Stimulated activated CD4-positive, alpha-beta T cell treated with anti-CD3 and anti-CD28 coated beads, Interleukin-12 subunit alpha, Interleukin-12 subunit beta, amount 100 ng/mL, for 4 hours (primary cell): ENCODE data around the gene NRP1.
"Not testable (repeated sequence)": the region's sequence is repeated elsewhere in the genome, so short reads cannot be mapped to it uniquely, and the experiment has no call there.

Source experiments
- DNase-seq: peaks from one replicate; pipeline ENCODE4 v3.0.0-alpha.2; 2020

NRP1 gene

DNA sequence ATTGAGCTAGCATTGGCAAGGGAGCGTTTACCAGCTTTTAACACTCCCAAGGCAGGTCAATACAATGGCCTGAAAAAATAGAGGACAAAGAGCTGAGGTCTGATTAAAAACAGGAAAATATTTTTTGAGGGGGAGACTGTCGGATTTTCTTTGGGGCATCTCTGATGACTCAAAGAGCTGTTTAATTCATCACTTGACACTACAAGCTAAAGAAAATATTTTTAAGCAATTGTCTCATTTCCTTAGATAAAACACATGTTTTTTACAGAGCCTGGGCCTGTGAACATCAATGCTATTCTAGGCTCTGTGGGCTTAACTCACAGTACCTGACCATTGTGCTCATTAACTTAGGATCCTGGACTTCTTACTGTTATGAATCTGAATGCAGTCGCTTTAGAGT, 100.8 kb downstream of the NRP1 start:
- DNase-seq = no peak

DNA sequence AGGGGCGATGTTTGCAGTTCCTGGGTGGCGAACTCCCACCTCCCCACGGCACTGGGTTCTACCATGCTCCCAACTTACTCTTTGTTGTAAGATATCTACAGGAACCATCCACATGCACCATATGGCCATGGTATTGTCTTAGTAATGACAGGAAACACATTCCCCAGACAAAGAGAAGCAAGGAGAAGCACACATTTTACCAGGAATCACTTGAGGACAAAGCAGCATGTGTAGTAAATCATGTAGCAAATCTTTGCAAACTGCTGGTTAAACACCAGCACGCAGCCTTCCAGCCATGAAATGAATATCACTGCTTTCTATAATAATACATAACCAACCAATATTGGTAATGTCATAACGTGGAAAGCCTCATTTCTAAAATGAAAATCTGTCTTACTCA, 101.2 kb downstream of the NRP1 start:
- no peak for DNase-seq

DNA sequence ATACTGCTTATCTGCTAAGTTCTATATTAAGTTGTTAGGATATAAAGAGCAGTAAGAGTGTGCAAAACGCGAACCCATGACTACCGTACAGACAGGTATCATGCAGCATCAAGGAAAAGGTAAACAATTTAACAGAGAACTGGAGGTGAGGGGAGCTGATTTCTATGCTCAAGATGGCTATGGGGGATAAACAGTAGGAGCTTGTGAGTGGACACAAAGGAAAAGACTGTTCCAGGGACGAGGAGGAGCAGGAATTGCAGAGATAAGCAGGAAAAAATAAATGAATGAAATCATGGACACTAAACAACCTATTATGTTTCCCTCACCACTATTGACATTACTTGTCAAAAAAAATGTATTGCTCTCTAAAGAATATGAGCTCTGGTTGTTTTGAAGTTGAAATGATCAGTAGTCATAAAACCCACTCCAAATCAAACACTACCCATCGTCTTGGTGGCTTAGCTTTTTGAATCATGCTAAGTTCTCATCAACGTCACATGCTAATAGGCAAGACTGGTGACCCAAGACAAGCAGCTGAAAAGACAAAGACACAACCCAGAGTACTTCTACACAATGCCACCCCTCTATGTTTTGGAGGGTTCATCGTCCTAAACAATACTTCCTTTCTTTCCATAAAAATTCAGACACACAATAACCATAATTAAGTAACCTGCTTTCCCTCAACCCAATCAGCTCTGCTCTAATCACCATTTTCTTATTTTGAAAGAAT, 102.7 kb downstream of the NRP1 start:
- DNase-seq = no peak

DNA sequence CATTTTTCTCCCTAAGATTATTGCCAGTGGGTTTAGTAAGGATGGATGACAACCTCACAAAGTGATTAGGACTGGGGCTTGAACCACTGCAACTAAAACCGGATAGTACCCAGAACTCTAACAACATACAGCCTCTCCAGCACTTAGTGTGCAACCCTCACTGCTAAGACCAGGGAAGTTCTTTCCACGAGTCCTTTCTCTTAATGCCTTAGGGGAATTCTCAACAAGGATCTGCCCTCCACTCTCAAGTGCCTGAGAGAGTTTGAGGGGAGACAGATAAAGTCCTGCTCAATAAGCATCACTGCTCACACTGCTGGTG, 104.6 kb downstream of the NRP1 start:
- no peak for DNase-seq

DNA sequence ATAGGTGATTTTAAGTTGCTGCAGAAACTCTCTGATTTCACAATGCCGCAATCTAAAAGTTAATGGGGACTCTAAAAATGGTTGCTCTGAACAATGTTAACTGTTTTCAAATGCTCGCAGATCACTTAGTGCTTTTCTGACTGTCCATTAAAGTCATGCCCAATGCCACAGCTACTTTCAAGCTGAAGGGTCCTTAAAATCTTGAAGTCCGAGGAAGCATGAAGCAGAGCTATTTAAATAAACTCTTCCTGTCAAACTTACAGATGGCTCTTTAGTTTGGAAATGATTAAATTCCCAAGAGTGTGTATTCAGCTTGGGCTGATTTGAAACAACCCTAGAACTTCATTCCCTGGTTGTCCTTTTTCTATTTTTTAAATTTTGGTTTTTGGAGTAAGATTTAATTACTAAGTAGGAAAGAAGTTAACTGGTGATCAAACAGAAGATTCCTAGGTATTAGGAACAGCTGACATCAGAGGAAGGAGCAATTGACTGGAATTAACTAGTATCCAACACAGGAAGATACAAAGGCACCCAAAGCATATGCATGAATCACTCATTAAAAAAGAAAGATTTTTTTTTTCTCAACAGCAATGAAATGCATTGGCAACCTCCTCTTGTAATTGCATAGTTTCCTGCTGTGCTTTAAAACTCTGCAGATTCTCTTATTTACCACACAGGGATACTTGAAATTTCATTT, 105.1 kb downstream of the NRP1 start:
- DNase-seq = no peak

DNA sequence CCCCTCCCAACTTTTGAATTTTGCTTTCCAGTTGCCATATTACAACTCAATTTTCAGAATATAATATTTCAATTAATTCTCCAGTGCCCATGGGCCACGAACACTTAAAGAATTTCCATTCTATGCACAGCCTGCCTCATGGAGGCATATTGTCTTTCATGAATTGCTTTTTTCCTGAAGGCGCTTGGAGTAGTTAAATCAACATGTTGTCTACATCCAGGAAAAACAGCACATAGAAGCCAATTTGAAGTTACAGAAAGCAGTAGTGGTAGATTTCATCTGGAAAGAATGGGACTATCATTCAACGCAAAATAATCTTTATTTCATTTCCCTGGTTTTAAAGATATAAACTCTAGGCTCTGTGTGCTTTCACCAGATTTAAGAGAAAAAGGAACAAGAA, 106.0 kb downstream of the NRP1 start:
- DNase-seq = no peak

DNA sequence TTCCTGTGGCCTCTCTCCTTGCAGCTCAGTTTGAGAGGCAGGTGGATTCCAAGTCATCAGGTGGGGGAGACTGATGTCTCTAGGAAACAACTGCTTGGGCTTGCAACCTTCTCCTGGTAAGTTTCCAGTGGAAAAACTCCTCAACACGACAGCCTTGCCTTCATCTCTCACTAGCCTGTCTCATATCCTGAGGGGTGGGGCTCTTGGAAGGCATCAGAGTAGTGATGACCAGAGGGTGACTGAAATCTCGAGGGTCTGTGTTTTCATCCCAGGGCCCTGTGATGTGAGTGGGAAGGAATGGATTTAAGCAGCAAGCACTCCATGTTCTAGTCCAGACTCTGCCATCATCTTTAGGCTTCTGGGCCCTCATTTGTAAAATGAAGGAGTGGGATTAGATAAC, 107.0 kb downstream of the NRP1 start:
- no peak for DNase-seq

DNA sequence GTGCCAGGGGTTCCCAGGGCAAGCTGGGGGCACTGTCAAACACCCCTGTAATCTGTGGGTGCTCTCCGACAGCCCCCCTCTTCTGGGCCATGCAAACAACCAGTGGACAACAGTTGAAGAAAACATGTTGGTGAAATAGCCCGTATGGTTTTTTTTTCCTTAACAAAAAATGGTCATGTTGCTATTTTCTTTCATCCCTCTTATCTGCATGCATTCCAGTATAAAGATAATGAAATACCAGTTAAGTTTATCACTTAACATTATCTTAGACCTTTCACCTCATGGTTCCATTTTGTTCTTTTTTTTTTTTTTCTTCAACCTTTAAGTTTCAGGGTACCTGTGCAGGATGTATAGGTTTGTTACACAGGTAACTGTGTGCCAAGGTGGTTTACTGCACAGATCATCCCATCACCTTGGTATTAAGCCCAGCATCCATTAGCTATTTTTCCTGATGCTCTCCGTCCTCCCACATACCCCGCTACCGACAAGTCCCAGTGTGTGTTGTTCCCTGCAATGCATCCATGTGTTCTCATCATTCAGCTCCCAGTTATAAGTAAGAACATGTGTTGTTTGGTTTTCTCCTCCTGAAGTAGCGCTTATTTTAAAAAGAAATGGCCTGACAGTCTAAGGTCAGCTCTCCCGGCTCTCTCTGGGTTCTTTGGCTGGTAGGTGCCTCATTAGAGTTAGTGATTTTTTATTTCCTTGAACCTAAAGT, 110.1 kb downstream of the NRP1 start:
- DNase-seq = no peak

DNA sequence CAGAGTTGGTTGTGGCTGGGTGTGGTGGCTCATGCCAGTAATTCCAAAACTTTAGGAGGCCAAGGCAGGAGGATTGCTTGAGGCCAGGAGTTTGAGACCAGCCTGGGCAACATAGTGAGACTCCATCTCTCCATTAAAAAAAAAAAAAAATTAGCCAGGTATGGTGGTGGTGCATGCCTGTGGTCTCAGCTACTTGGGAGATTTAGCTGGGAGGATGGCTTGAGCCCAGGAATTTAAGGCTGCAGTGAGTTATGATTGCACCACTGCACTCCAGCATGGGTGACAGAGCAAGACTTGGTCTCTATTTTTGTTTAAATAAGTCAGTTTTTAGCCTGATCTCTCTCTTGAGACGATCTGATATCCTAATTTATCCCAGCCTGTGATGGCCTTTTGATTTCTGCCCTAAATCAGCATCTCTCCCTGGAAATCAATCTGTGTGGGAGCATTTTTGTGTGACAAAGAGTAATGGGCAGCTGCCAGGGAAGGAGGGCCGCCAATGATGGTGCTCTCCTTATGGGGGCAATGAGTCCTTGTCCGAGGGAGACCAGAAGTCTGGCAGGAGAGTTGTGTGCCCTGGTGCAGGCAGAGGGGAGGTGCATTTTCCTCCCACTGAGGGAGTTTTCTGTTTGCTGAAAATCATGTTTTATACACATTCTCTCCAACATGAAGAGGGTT, 111.0 kb downstream of the NRP1 start:
- DNase-seq = no peak

DNA sequence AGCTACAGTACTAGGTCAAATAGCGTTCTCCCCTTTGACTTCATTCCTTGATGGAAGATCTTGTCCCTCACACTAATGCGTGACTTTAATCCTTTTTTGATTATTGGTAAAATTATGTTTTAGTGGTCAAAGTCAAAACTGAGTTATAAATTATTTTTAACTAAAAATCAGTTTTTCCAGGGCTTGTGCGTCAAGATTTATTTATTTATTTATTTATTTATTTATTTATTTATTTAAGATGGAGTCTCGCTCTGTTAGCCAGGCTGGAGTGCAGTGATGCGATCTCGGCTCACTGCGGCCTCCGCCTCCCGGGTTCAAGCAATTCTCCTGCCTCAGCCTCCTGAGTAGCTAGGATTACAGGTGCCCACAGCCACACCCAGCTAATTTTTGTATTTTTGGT, 112.2 kb downstream of the NRP1 start:
- DNase-seq = not testable (repeated sequence)

DNA sequence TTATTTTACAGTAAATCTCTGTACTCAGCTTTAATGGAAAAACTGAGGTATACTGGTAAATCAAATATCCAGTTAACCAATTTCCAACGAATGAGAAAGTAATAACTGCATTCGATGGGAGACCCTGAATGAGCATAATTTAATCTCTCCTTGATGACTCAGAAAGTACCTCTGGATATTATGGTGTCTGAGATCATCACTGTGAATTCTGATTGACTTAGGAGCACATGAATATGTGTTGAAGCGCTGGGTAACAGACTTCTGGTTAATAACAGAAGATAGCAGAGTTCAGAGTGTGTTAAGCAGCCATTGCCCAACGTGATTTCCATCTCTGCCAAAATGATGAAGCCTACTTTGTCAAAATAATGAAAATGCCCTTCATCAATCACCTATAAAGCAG, 116.6 kb downstream of the NRP1 start:
- DNase-seq = no peak

DNA sequence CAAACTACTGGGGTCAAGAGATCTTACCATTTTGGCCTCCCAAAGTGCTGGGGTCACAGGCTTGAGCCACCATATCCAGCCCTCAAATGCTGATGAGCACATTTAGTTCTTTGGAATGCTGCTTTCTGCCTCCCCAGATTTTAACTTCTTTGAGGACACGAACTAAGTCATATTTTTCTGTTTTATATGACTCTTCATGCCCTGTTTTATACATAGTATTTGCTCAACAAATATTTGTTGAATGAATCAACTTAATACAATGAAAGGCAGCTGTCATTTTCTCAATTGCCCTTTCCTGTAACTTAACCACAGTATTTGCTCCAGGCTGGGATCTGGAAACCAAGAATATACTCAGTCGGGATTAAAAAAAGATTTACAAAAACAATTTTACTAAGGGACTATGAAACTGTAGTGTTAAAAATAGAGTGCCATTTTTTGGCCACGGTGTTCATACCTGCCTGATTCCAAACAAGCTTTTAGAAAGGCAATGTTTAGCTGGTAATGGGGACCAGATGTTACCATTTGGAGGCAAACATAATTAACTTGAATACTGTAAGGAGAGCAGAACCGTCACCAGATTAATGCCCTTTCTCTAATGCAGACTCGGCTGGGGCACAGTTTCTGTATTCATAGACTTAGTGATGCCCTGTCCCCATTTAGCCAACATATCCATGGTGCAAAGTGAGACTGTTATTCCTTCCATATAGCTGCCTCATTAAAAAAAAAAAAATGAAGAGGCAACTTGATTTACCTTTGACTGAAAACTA, 117.6 kb downstream of the NRP1 start:
- no peak for DNase-seq

DNA sequence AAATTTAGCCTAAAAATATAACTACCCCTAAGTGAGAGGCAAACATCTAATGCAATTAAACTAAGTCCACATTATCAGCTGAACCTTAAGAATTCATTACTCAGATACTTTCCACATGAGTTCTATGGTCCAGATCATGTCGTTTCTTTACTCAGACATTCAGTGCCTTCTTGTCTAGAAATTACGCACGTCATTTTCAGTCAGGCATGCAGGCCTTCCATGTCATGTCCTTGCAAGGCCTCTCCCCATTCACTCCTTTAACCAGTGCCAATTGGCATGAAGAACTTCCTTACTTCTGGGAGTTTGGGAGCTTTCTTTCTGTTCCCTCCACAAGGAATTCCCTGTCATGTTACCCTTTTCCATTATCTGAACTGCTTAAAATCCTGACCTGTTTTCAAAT, 118.8 kb downstream of the NRP1 start:
- DNase-seq = no peak

DNA sequence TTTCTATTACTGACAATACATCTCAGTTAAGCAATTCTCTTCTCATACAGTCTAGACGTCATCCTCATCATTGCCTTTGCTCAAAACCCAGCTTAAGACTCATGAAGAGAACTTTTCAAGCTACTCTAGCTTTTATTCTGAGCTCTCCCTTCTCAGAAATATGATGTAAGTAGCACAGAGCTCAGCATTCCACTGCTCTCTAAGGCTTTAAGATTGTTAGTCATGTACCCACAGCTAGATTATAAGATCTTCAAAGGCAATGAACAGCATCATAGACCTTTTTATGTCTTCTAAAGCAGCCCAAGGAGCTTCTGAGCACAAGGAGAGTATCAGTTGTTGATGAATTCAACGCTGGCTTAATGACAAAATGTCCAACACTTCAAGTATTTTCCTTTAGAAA, 119.3 kb downstream of the NRP1 start:
- DNase-seq = no peak

DNA sequence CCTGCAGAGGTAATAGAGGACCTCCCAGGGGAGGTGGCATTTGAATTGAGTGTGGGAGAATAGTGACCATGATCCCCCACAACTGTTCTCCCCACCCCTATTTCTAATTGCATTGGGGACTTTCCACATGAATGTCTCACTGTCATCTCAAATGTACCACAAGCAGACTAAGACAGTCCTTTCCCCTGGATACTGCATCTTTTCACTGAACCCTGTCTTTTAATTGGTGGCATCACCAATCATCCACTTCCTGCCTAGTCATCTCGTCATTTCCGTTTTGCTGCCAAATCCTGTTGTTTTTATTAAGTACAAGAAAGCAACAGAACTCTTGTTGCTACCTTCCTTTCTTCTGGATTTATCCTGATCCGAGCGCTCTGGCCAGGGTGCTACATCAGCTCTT, 120.3 kb downstream of the NRP1 start:
- no peak for DNase-seq

DNA sequence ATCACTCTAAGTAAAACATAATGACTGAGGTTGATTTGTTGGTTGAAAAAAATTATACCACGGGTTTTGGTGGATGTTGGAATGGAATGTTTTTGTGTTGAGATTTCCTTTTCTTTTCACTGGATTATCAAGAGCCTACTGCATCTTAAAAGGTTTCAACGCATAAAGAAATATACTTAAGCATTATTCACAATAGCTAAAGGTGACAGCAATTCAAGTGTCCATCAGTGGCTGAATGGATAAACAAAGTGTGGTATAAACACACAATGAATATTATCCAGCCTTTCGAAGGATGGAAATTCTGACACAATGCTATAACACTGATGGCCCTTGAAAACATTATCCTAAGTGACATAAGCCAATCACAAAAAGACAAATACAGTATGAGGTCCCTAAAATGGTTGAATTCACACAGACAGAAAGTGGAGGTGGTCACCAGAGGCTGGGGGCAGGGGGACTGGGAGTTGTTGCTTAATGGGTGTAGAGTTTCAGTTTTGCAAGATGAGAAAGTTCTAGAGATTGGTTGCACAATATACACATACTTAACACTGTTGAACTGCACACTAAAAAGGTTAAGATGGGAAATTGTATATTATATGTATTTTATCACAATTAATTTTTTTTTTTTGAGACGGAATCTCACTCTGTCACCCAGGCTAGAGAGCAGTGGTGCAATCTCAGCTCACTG, 122.3 kb downstream of the NRP1 start:
- DNase-seq = no peak

DNA sequence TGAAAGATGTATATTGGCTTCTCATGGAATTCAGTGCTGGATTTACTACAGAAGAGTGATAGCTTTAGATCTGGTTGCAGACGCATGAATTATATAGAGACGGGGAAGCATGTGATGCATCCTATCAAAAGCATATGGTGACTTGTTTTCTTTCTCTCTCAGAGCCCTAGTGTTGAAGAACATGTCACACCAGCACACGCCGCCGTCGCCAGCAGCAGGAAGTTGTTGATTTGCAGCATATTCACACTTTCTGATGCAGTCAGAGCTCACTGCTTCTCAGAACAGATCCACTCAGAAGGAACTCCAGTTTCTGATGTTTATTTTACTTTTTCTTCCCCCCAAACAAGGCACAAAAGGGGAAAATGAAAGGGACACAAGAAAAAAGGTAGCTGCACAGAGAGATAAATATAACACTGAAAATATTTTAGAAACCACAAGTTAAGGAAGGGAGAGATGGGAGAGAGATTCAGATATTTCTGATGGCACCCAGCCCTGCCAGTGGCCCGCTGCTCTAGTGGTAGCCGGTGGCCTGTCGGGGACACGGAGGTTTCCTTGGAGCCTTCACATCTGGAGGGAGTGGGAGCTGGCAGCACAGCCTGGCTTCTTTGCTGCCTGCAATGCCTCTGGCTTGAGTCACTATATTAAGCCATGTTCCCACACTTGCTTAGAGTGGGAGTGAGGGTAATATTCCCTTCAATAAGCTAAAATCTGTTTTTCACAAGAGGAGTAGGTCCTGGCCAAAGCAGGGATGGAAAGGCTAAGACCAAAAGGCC, 123.2 kb downstream of the NRP1 start:
- DNase-seq = no peak

DNA sequence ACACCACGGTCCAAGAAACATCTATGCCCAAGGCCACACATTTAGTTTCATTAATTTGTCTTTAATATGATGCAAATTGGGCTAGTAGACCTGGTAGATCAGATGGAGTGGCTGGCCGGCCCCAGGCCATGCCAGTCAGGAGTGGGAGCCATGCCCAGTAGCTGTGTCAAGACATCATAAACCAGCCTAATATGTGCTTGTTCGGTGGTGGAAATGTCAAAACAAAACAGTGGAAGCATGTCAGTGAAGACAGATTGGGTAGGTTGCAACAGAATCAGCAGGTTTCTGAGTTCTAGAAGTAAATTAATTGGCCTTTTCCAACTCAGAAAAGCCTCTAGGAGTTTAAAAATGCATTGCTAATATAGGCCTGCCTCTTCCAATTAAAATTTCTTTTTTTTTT, 124.7 kb downstream of the NRP1 start:
- DNase-seq = no peak

DNA sequence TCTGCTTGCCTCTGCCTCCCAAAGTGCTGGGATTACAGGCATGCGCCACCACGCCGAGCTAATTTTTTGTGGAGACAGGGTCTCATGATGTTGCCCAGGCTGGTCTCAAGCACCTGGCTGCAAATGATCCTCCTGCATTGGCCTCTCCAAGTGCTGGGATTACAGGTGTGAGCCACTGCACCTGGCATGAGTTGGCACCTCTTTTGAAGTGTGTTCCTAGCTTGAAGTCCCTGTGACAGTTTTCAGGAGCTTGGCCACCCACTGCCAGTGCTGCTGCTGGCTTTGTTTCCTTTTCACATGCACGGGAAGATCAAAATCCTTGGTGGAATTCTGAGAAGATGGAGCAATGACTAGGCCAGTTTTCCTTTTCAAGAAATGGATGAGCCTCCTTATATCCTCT, 126.3 kb downstream of the NRP1 start:
- no peak for DNase-seq

DNA sequence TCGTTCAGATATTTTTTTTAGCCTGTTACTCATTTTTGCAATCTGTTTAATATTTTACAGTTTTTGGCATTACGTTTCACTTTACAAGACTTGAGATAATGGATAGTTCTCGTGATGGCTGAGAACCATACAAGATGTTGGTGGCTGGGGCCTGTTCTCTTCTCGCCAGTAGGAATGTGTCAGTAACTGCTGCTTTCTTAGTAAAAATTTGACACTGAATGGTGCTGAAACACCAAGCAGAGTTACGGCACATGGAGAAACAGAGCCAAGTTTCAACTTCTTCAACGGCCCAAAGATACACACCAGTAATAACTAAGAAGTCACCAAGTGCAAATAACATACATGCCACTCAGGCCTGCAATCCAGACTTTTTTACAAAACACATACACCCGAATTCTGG, 130.4 kb downstream of the NRP1 start:
- no peak for DNase-seq

DNA sequence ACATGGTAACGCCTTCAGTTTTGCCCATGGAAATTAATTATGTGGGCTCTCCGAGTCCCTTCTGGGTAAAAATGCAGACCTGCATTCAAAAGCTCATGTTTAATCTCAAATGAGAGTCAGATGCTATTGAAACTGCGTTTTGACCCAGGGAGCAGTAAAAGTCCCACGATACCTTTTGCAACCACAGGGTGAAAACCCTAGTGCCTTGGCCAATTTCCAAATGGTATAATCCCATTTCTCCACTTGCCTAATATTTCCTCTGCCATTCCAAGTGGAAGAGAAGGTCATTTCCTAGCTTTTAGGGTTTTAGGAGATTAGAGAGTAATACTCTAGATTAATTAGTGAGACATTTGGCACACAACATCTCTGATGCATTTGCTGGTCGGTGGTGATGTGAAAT, 132.5 kb downstream of the NRP1 start:
- DNase-seq = no peak
